ENCODE results near the gene TRIO.

Gene TRIO

GRCh38 chr5:14147210-14147609 is 4.1 kb downstream of the TRIO start:
- no peak for DNase-seq (ENCODE audit: low spot score)

GRCh38 chr5:14148483-14148882 is 5.3 kb downstream of the TRIO start:
- DNase-seq (ENCODE audit: low spot score): no peak

- DNase-seq (ENCODE audit: low spot score): no peak
Measured at GRCh38 chr5:14148890-14149671, 5.9 kb downstream of the TRIO start.

GRCh38 chr5:14149672-14150274 is 6.6 kb downstream of the TRIO start:
- DNase-seq (ENCODE audit: low spot score): no peak

GRCh38 chr5:14151416-14151815 is 8.3 kb downstream of the TRIO start:
- no peak for DNase-seq (ENCODE audit: low spot score)

GRCh38 chr5:14153071-14153864 is 10.1 kb downstream of the TRIO start:
- DNase-seq (ENCODE audit: low spot score): no peak

DNA sequence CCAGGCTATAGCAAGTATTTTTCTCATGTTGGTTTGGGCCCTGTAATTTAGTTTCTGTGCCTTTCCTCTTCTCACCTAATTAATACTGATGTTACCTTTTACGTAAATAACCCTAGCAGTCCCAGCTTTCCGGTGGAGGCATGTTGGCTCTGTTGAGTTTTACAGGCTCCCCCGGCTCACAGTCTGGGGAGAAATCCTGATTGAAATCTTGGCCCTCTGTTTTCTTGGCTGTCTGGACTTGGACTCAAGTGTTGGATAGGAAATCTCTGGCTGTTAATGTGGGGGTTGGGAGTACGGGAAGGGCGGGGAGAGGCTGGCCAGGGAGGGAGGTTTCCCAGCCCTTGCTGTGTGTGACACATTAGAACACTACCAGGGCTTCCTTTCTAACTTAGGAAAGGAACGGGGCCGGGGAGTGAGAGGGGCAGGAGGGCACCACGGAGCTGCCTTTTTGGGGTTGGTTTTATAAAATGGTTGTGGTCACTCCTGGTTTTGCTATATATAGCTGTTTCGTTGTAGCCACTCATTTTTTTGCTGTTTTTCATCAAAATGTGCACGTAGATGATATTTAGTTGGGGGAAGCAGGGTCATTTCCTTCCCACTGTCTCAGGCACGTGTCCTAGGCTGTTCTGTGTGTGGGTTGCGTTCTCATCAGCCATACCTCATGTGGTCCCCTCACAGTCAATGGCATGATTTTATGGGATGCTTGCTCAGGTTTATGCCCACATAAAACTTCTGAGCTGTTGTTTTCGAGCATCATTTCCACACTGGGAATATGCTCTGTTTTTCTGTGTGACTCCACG is 11.0 kb downstream of the TRIO start:
- DNase-seq (ENCODE audit: low spot score): peak; percentile 34

DNA sequence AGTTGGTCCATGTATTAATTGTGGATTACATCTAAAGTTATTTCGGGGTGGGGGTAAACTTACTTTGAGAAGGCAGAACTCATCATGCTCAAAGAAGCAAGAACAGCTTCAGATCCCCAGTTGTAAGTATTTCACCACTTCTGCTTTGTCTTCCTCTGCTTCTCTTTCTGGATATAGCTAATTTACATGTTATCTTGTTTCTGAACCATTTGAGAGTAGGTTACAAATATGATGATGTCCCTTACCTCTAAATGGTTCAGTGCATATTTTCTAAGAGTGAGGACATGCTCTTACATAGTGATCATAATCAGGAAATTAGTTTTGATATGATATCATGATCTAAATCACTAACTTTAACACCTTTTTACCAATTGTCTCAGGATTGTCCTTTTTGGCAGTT is 11.9 kb downstream of the TRIO start:
- no peak for DNase-seq (ENCODE audit: low spot score)

- DNase-seq (ENCODE audit: low spot score): no peak
Measured at GRCh38 chr5:14155739-14156138, 12.6 kb downstream of the TRIO start.

DNA sequence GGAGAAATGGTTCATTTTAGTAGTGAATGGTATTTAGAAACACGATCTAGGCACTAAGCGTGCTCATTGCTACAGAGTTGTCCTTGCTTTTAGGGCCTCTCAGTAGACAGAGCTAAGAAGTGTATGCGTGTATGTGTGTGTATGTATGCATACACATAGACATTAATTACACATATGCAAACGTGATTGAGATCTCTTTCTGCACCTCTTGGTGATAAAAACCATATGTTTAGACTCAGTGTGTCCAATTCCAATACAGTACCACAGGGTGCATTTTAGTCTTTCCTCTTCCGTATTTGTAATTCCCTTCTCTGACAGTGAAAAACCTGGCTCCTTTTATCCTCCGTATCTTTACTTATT is 13.1 kb downstream of the TRIO start:
- DNase-seq (ENCODE audit: low spot score): no peak

GRCh38 chr5:14156650-14157492 is 13.7 kb downstream of the TRIO start:
- DNase-seq (ENCODE audit: low spot score): no peak

DNA sequence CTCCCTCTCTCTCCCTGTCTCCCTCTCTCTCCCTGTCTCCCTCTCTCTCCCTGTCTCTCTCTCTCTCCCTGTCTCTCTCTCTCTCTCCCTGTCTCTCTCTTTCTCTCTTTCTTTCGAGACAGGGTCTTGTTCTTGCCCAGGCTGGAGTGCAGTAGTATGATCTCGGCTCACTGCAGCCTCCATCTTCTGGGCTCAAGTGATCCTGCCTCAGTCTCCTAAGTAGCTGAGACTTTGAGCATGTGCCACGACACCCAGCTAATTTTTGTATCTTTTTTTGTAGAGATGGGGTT is 14.3 kb downstream of the TRIO start:
- DNase-seq (ENCODE audit: low spot score): no peak

GRCh38 chr5:14158890-14159666 is 15.9 kb downstream of the TRIO start:
- DNase-seq (ENCODE audit: low spot score): no peak

- no peak for DNase-seq (ENCODE audit: low spot score)
Measured at GRCh38 chr5:14161825-14162556, 18.8 kb downstream of the TRIO start.

GRCh38 chr5:14164164-14165163 is 21.3 kb downstream of the TRIO start:
- DNase-seq (ENCODE audit: low spot score): no peak

DNA sequence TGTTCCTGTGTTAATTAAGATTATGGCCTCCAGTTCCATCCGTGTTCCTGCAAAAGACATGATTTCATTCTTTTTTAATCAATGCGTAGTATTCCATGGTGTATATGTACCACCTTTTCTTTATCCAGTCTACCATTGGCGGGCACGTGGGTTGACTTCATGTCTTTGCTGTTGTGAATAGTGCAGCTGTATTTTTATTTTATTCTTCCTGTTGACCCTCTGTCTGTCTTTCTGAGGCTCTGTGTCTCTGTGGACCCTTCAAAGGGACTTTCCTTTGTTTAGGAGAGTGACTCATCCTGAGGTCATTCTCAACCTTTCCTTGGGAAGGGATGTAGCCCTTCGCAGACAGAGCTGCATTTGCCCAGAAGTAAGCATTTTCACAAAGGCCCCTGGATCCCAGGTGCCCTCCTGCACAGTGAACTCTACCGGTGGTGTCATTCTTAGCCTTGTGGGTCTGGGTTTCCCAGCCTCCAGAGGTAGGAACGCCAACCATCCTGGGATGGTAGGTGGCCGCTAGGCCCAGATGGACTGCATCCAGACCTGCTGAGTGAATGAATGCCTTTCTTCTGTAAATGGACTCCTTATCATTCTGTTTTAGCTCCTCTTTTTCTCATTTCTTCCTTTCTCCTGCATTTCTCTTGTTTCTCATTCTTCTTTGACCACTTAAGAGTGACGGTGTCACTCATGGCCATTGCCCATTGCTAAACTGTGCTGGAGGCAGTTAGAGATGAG is 22.4 kb downstream of the TRIO start:
- DNase-seq (ENCODE audit: low spot score): no peak

GRCh38 chr5:14166437-14166836 is 23.3 kb downstream of the TRIO start:
- no peak for DNase-seq (ENCODE audit: low spot score)

- DNase-seq (ENCODE audit: low spot score): no peak
Measured at GRCh38 chr5:14167211-14167845, 24.2 kb downstream of the TRIO start.

All from iPS-NIHi11 (cell line).